HEK293 (cell line): ENCODE measurements around the gene SGMS1.

Experiments
- CTCF ChIA-PET: fragments of 350-600 bp; formaldehyde crosslinking; extraction: SDS; loops from one replicate; lab custom pipeline; 2021; ENCODE audit warnings: antibody characterized with exemption; lab: Yijun Ruan, JAX
- POLR2A ChIA-PET: fragments of 300-600 bp; formaldehyde crosslinking; extraction: SDS; loops from one replicate; lab custom pipeline; 2020; ENCODE audit warnings: antibody characterized with exemption, inconsistent platforms; lab: Yijun Ruan, JAX
- H3K27ac ChIP-seq: fragments of 200-500 bp; sonication (Bioruptor generic); 2 replicates; pipeline ENCODE4 v1.5.1; 2014; ENCODE audit warnings: low read depth, low read length, control low read depth, inconsistent platforms; ENCODE audit errors: extremely low read depth
- H3K36me3 ChIP-seq, 2 experiments: fragments of 200-500 bp in 1 of 2; sonication (Bioruptor generic) in 1 of 2; 1 replicate in 1 of 2; 2 replicates in 1 of 2; pipeline ENCODE4 v1.5.1; 2014 to 2017; ENCODE audit warnings: inconsistent platforms in 2 of 2, low read length in 2 of 2; ENCODE audit not compliant: control insufficient read depth in 2 of 2, insufficient read depth in 1 of 2
- H3K4me1 ChIP-seq: fragments of 200-500 bp; sonication (Bioruptor generic); 2 replicates; pipeline ENCODE4 v1.5.1; 2014; ENCODE audit warnings: mild to moderate bottlenecking, low read length, inconsistent platforms; ENCODE audit not compliant: control insufficient read depth, insufficient read depth
- H3K4me3 ChIP-seq: 2 replicates; pipeline ENCODE4 v1.5.1; 2011; ENCODE audit warnings: low read depth, mild to moderate bottlenecking, control low read depth, low read length, moderate library complexity
- H3K9me3 ChIP-seq: fragments of 200-500 bp; sonication (Bioruptor generic); 2 replicates; pipeline ENCODE4 v1.5.1; 2014; ENCODE audit warnings: low read depth, low read length, inconsistent platforms; ENCODE audit not compliant: control insufficient read depth, insufficient read depth
- GLI2 ChIP-seq: fragments of 450-650 bp; formaldehyde crosslinking; IDR thresholded peaks from 2 replicates; pipeline ENCODE4; 2017; ENCODE audit warnings: missing biosample characterization, missing genetic modification characterization, low read depth, borderline replicate concordance
- HOXC10 ChIP-seq: sonication (generic); formaldehyde crosslinking; IDR thresholded peaks from 2 replicates; pipeline ENCODE4 v1.8.1; 2023; ENCODE audit warnings: mild to moderate bottlenecking, missing genetic modification reagents
- KLF10 ChIP-seq: fragments of 450-650 bp; IDR thresholded peaks from 2 replicates; pipeline ENCODE4 v1.5.1; 2018; ENCODE audit warnings: missing biosample characterization, mild to moderate bottlenecking, missing genetic modification characterization
- ZEB2 ChIP-seq: fragments of 450-650 bp; formaldehyde crosslinking; IDR thresholded peaks from 2 replicates; pipeline ENCODE4 v1.5.1; 2016; ENCODE audit warnings: missing biosample characterization, missing genetic modification characterization
- ZNF140 ChIP-seq: fragments of 450-650 bp; formaldehyde crosslinking; IDR thresholded peaks from 2 replicates; pipeline ENCODE4 v1.5.1; 2016; ENCODE audit warnings: missing biosample characterization, missing genetic modification characterization
- ZNF184 ChIP-seq: fragments of 450-650 bp; IDR thresholded peaks from 2 replicates; pipeline ENCODE4 v1.5.1; 2018; ENCODE audit warnings: missing biosample characterization, mild to moderate bottlenecking, missing genetic modification characterization
- ZNF394 ChIP-seq: fragments of 450-650 bp; formaldehyde crosslinking; IDR thresholded peaks from 2 replicates; pipeline ENCODE4 v1.5.1; 2016; ENCODE audit warnings: missing biosample characterization, missing genetic modification characterization, mild to moderate bottlenecking, moderate library complexity, borderline replicate concordance
- ZNF510 ChIP-seq: fragments of 450-650 bp; formaldehyde crosslinking; IDR thresholded peaks from 2 replicates; pipeline ENCODE4 v1.5.1; 2018; ENCODE audit warnings: mild to moderate bottlenecking, missing genetic modification characterization, missing biosample characterization; ENCODE audit not compliant: insufficient replicate concordance
- ZNF514 ChIP-seq: fragments of 450-650 bp; formaldehyde crosslinking; IDR thresholded peaks from 2 replicates; pipeline ENCODE4 v1.5.1; 2016; ENCODE audit warnings: missing biosample characterization, missing genetic modification characterization
- ZNF529 ChIP-seq: fragments of 450-650 bp; formaldehyde crosslinking; IDR thresholded peaks from 2 replicates; pipeline ENCODE4 v1.5.1; 2017; ENCODE audit warnings: missing genetic modification characterization, missing biosample characterization; ENCODE audit not compliant: insufficient replicate concordance
- ZNF555 ChIP-seq: fragments of 450-650 bp; formaldehyde crosslinking; conservative IDR thresholded peaks from 2 replicates; pipeline ENCODE4 v1.5.1; 2017; ENCODE audit warnings: missing biosample characterization, mild to moderate bottlenecking, missing genetic modification characterization, inconsistent platforms
- ZNF600 ChIP-seq: fragments of 450-650 bp; formaldehyde crosslinking; IDR thresholded peaks from 2 replicates; pipeline ENCODE4 v1.5.1; 2016; ENCODE audit warnings: missing biosample characterization, missing genetic modification characterization
- ZNF639 ChIP-seq: fragments of 450-650 bp; formaldehyde crosslinking; IDR thresholded peaks from 2 replicates; pipeline ENCODE4 v1.5.1; 2016; ENCODE audit warnings: missing biosample characterization, missing genetic modification characterization
- ZNF707 ChIP-seq: fragments of 450-650 bp; formaldehyde crosslinking; IDR thresholded peaks from 2 replicates; pipeline ENCODE4 v1.5.1; 2016; ENCODE audit warnings: missing biosample characterization, missing genetic modification characterization
- ZNF837 ChIP-seq: fragments of 450-650 bp; formaldehyde crosslinking; IDR thresholded peaks from 2 replicates; pipeline ENCODE4 v1.5.1; 2016; ENCODE audit warnings: missing biosample characterization, missing genetic modification characterization
- ZSCAN16 ChIP-seq: fragments of 450-650 bp; formaldehyde crosslinking; IDR thresholded peaks from 2 replicates; pipeline ENCODE4 v1.5.1; 2016; ENCODE audit warnings: missing biosample characterization, missing genetic modification characterization
- ZSCAN30 ChIP-seq: fragments of 450-650 bp; IDR thresholded peaks from 2 replicates; pipeline ENCODE4 v1.5.1; 2018; ENCODE audit warnings: missing biosample characterization, mild to moderate bottlenecking, missing genetic modification characterization, moderate library complexity
- TF ChIP-seq, protein P1 (sequence below): fragments of 450-650 bp; formaldehyde crosslinking; IDR thresholded peaks from 2 replicates; pipeline ENCODE4 v1.5.1; 2016; ENCODE audit warnings: missing biosample characterization, missing genetic modification characterization
- TF ChIP-seq, protein P2 (sequence below): fragments of 450-650 bp; formaldehyde crosslinking; IDR thresholded peaks from 2 replicates; pipeline ENCODE4 v1.5.1; 2017; ENCODE audit warnings: missing biosample characterization, missing genetic modification characterization
- TF ChIP-seq, protein P3 (sequence below): fragments of 450-650 bp; IDR thresholded peaks from 2 replicates; pipeline ENCODE4 v1.5.1; 2018; ENCODE audit warnings: missing biosample characterization, mild to moderate bottlenecking, missing genetic modification characterization
- TF ChIP-seq, protein P4 (sequence below): fragments of 450-650 bp; formaldehyde crosslinking; IDR thresholded peaks from 2 replicates; pipeline ENCODE4 v1.5.1; 2017; ENCODE audit warnings: missing biosample characterization, missing genetic modification characterization
- TF ChIP-seq, protein P5 (sequence below): sonication (generic); formaldehyde crosslinking; IDR thresholded peaks from 2 replicates; pipeline ENCODE4 v1.8.1; 2022; ENCODE audit warnings: mild to moderate bottlenecking, moderate library complexity, missing genetic modification reagents

SGMS1 gene

DNA sequence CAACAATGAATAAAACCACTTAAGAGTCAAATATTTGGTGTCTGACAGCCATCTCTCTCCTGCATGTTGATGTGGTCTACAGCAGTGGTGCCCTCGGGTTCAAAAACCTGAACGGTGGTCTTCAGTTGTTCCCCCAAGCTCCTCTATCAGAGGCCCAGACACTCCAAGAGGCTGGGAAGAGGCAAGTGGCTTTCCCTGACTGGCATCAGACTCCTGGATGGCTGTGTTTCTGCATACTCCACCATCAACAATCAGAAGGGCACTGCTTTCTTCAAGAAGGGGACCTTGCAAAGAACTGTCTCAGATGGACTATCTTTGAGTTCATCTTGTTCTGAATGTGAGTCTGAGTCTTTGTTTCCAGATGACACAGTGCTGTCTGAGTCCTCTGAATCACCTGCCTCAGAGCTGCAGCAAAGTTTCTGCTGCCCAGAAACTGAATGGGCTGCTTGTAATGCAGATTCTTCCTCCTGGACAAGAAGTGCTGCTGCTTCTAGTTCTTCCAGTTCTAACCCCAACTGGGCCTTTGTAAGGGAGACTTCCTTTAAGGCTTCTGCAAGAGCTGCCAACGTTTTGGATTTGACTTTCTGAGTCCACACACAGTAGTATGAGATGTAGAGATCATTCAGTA lies 5.9 kb upstream of the SGMS1 start:
- H3K9me3 ChIP-seq, result no peaks in the 10 kb centered on the region
- TF ChIP-seq ZNF140 (tag by site-specific recombination) (no peak), ZEB2 (no peak), ZNF600 (tag by site-specific recombination) (no peak), KLF10 (no peak), ZNF184 (tag by site-specific recombination) (no peak), ZNF707 (no peak), ZNF837 (tag by site-specific recombination) (no peak), ZSCAN16 (tag by site-specific recombination) (no peak), ZNF639 (tag by site-specific recombination) (no peak), ZNF394 (tag by site-specific recombination) (no peak), HOXC10 (no peak)
- TF ChIP-seq, protein P1, sequence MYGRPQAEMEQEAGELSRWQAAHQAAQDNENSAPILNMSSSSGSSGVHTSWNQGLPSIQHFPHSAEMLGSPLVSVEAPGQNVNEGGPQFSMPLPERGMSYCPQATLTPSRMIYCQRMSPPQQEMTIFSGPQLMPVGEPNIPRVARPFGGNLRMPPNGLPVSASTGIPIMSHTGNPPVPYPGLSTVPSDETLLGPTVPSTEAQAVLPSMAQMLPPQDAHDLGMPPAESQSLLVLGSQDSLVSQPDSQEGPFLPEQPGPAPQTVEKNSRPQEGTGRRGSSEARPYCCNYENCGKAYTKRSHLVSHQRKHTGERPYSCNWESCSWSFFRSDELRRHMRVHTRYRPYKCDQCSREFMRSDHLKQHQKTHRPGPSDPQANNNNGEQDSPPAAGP (tag by site-specific recombination), result no peak
- TF ChIP-seq, protein P2, sequence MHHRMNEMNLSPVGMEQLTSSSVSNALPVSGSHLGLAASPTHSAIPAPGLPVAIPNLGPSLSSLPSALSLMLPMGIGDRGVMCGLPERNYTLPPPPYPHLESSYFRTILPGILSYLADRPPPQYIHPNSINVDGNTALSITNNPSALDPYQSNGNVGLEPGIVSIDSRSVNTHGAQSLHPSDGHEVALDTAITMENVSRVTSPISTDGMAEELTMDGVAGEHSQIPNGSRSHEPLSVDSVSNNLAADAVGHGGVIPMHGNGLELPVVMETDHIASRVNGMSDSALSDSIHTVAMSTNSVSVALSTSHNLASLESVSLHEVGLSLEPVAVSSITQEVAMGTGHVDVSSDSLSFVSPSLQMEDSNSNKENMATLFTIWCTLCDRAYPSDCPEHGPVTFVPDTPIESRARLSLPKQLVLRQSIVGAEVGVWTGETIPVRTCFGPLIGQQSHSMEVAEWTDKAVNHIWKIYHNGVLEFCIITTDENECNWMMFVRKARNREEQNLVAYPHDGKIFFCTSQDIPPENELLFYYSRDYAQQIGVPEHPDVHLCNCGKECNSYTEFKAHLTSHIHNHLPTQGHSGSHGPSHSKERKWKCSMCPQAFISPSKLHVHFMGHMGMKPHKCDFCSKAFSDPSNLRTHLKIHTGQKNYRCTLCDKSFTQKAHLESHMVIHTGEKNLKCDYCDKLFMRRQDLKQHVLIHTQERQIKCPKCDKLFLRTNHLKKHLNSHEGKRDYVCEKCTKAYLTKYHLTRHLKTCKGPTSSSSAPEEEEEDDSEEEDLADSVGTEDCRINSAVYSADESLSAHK (tag by site-specific recombination), result no peak
- TF ChIP-seq, protein P3, sequence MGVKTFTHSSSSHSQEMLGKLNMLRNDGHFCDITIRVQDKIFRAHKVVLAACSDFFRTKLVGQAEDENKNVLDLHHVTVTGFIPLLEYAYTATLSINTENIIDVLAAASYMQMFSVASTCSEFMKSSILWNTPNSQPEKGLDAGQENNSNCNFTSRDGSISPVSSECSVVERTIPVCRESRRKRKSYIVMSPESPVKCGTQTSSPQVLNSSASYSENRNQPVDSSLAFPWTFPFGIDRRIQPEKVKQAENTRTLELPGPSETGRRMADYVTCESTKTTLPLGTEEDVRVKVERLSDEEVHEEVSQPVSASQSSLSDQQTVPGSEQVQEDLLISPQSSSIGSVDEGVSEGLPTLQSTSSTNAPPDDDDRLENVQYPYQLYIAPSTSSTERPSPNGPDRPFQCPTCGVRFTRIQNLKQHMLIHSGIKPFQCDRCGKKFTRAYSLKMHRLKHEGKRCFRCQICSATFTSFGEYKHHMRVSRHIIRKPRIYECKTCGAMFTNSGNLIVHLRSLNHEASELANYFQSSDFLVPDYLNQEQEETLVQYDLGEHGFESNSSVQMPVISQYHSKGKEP (tag by site-specific recombination), result no peak
- TF ChIP-seq, protein P4, sequence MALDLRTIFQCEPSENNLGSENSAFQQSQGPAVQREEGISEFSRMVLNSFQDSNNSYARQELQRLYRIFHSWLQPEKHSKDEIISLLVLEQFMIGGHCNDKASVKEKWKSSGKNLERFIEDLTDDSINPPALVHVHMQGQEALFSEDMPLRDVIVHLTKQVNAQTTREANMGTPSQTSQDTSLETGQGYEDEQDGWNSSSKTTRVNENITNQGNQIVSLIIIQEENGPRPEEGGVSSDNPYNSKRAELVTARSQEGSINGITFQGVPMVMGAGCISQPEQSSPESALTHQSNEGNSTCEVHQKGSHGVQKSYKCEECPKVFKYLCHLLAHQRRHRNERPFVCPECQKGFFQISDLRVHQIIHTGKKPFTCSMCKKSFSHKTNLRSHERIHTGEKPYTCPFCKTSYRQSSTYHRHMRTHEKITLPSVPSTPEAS, result no peak
- peaks cover 0 to 4% of the 10 kb centered on the region in 2 experiments; a peak in 1 of 3 replicates for H3K36me3 ChIP-seq
- H3K4me1 ChIP-seq, result no peaks in the 10 kb centered on the region
- CTCF ChIA-PET, result no interaction called here
- no peak overlapping the region for H3K27ac ChIP-seq
- POLR2A ChIA-PET, result no interaction called here
- H3K4me3 ChIP-seq, result no peak overlapping the region

GRCh38 chr10:50627896-50628295 lies 4.1 kb upstream of the SGMS1 start:
- CTCF ChIA-PET, result no interaction called here
- H3K4me1 ChIP-seq, result no peaks in the 10 kb centered on the region
- peaks cover 0 to 4% of the 10 kb centered on the region in 2 experiments; a peak in 1 of 3 replicates for H3K36me3 ChIP-seq
- POLR2A ChIA-PET, result no interaction called here
- no peak for TF ChIP-seq ZNF510
- TF ChIP-seq ZNF555, result no peak
- TF ChIP-seq ZNF514 (tag by site-specific recombination), result no peak
- TF ChIP-seq ZSCAN30 (tag by site-specific recombination), result no peak
- TF ChIP-seq GLI2 (tag by site-specific recombination), result no peak
- no peak for TF ChIP-seq ZNF529 (tag by site-specific recombination)
- TF ChIP-seq, protein P5, sequence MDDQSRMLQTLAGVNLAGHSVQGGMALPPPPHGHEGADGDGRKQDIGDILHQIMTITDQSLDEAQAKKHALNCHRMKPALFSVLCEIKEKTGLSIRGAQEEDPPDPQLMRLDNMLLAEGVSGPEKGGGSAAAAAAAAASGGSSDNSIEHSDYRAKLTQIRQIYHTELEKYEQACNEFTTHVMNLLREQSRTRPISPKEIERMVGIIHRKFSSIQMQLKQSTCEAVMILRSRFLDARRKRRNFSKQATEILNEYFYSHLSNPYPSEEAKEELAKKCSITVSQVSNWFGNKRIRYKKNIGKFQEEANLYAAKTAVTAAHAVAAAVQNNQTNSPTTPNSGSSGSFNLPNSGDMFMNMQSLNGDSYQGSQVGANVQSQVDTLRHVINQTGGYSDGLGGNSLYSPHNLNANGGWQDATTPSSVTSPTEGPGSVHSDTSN, result no peak
- no peak overlapping the region for H3K4me3 ChIP-seq
- no peak overlapping the region for H3K27ac ChIP-seq
- no peaks in the 10 kb centered on the region for H3K9me3 ChIP-seq
